Left ventricle myocardium inferior (tissue), 1 donor: ENCODE measurements around the gene NOM1. TPM values are rescaled to one million over a fixed set of nuclear protein-coding genes. Genes with fewer than 3 reads are reported as not detected.

Experiments used
- DNase-seq: peaks from one replicate; pipeline ENCODE4 v3.0.0-alpha.2; 2020
- H3K27ac ChIP-seq: fragments of 200-600 bp; replicated peaks from 2 replicates; pipeline ENCODE4 v1.8.0; 2021
- H3K27me3 ChIP-seq: fragments of 200-600 bp; 2 replicates; pipeline ENCODE4 v1.8.0; 2021; ENCODE audit warnings: low read depth
- H3K36me3 ChIP-seq: fragments of 200-600 bp; 2 replicates; pipeline ENCODE4 v1.8.0; 2021
- H3K4me1 ChIP-seq: fragments of 200-600 bp; 2 replicates; pipeline ENCODE4 v1.8.0; 2021
- H3K4me3 ChIP-seq: fragments of 200-600 bp; 2 replicates; pipeline ENCODE4 v1.8.0; 2021; ENCODE audit warnings: mild to moderate bottlenecking, moderate library complexity
- H3K9me3 ChIP-seq: fragments of 200-600 bp; replicated peaks from 2 replicates; pipeline ENCODE4 v1.8.0; 2021
- CTCF ChIP-seq: fragments of 200-600 bp; IDR thresholded peaks from 2 replicates; pipeline ENCODE4 v1.8.0; 2021; ENCODE audit warnings: antibody characterized with exemption, mild to moderate bottlenecking, borderline replicate concordance
- intact Hi-C: fragments of 100-400 bp; cut with micrococcal nuclease; formaldehyde crosslinking; loops from one replicate; pipeline ENCODE4 v1.11.0; 2022
- total RNA-seq: library from RNA; stranded (reverse); fragmentation: NEBNext Ultra II Directional; extraction: Animal tissue kit (Norgen Biotek cat#: 25700); gene quantifications from one replicate; pipeline ENCODE4 v1.2.1, GENCODE V29; 2021
- donor health status: DM: no; HTN: yes; CAD: no; lungs with severe emphysema.

NOM1 gene
- total RNA-seq, 1 donor from 2014 or later: 10.5 TPM

GRCh38 chr7:156984174-156984891 lies 34.8 kb downstream of the NOM1 start:
- peak overlapping the region; percentile 4 for H3K27ac ChIP-seq

GRCh38 chr7:156985101-156985992 lies 35.8 kb downstream of the NOM1 start:
- Histone ChIP-seq H3K27me3 (peaks cover 18% of the 10 kb centered on the region), H3K4me1 (no peaks in the 10 kb centered on the region), H3K27ac (no peak overlapping the region), H3K36me3 (no peaks in the 10 kb centered on the region), H3K9me3 (no peaks in the 10 kb centered on the region), H3K4me3 (no peak overlapping the region)
- DNase-seq: no peak
- TF ChIP-seq CTCF: no peak
- intact Hi-C loops: no loop called here

More at GRCh38 chr7:156984174-156984891, 34.8 kb downstream of the NOM1 start:
- TF ChIP-seq CTCF: no peak
- Histone ChIP-seq H3K36me3 (peaks cover 7% of the 10 kb centered on the region), H3K4me3 (peak overlapping the region; percentile 17), H3K9me3 (peaks cover 7% of the 10 kb centered on the region), H3K4me1 (no peaks in the 10 kb centered on the region), H3K27me3 (peaks cover 8% of the 10 kb centered on the region)
- DNase-seq: no peak
- intact Hi-C loops: no loop called here

- Histone ChIP-seq H3K9me3 (no peaks in the 10 kb centered on the region), H3K36me3 (no peaks in the 10 kb centered on the region), H3K4me1 (no peaks in the 10 kb centered on the region), H3K4me3 (no peak overlapping the region), H3K27ac (no peak overlapping the region), H3K27me3 (peaks cover 28% of the 10 kb centered on the region)
- DNase-seq: no peak
- TF ChIP-seq CTCF: no peak
- intact Hi-C loops: no loop called here
Measured at GRCh38 chr7:156986378-156986777, 36.9 kb downstream of the NOM1 start.

GRCh38 chr7:156988343-156989185 lies 39.1 kb downstream of the NOM1 start:
- TF ChIP-seq CTCF: no peak
- Histone ChIP-seq H3K36me3 (no peaks in the 10 kb centered on the region), H3K27ac (no peak overlapping the region), H3K4me1 (peaks cover 7% of the 10 kb centered on the region), H3K4me3 (no peak overlapping the region), H3K27me3 (peaks cover 50% of the 10 kb centered on the region), H3K9me3 (no peaks in the 10 kb centered on the region)
- intact Hi-C loops: no loop called here
- DNase-seq: no peak
